Trophoblast cell (in vitro differentiated cells and primary cell): ENCODE measurements around the gene OARD1.

ENCODE experiments used
- DNase-seq, 2 donors: peaks; one replicate each; pipeline ENCODE4 v3.0.0-alpha.2; 2016
- H2AFZ ChIP-seq: 2 replicates; pipeline ENCODE4 v1.6.1; 2013; ENCODE audit warnings: low read length, moderate library complexity, mild to moderate bottlenecking; ENCODE audit not compliant: insufficient read depth, poor library complexity
- H2AK5ac ChIP-seq: 2 replicates; pipeline ENCODE4 v1.6.1; 2013; ENCODE audit warnings: mild to moderate bottlenecking, low read length
- H2BK120ac ChIP-seq: 2 replicates; pipeline ENCODE4 v1.6.1; 2013; ENCODE audit warnings: low read length, mild to moderate bottlenecking, moderate library complexity; ENCODE audit not compliant: insufficient read depth, poor library complexity
- H2BK12ac ChIP-seq: 2 replicates; pipeline ENCODE4 v1.6.1; 2013; ENCODE audit warnings: mild to moderate bottlenecking, low read length, moderate library complexity
- H2BK5ac ChIP-seq: 2 replicates; pipeline ENCODE4 v1.6.1; 2013; ENCODE audit warnings: low read length, low read depth, moderate library complexity, mild to moderate bottlenecking; ENCODE audit not compliant: poor library complexity
- H3K14ac ChIP-seq: 2 replicates; pipeline ENCODE4 v1.6.1; 2013; ENCODE audit warnings: mild to moderate bottlenecking, low read length
- H3K18ac ChIP-seq: 2 replicates; pipeline ENCODE4 v1.6.1; 2013; ENCODE audit warnings: mild to moderate bottlenecking, low read length
- H3K23ac ChIP-seq: 2 replicates; pipeline ENCODE4 v1.6.1; 2013; ENCODE audit warnings: low read length
- H3K27ac ChIP-seq: 2 replicates; pipeline ENCODE4 v1.5.1; 2013; ENCODE audit warnings: low read depth, mild to moderate bottlenecking, inconsistent platforms, low read length, moderate library complexity
- H3K27me3 ChIP-seq: 2 replicates; pipeline ENCODE4 v1.6.1; 2013; ENCODE audit warnings: inconsistent platforms, mild to moderate bottlenecking, low read length, moderate library complexity; ENCODE audit not compliant: insufficient read depth
- H3K36me3 ChIP-seq, 2 experiments: 1 replicate in 1 of 2; 2 replicates in 1 of 2; pipeline ENCODE4 v1.6.1; 2013; ENCODE audit warnings: low read length in 2 of 2, mild to moderate bottlenecking in 2 of 2, moderate library complexity in 1 of 2; ENCODE audit not compliant: insufficient read depth in 2 of 2, control insufficient read depth in 1 of 2
- H3K4ac ChIP-seq: 2 replicates; pipeline ENCODE4 v1.6.1; 2013; ENCODE audit warnings: low read depth, mild to moderate bottlenecking, low read length, moderate library complexity
- H3K4me1 ChIP-seq, 2 experiments: 1 replicate in 1 of 2; 2 replicates in 1 of 2; pipeline ENCODE4 v1.6.1; 2013; ENCODE audit warnings: low read length in 2 of 2, mild to moderate bottlenecking in 2 of 2, moderate library complexity in 1 of 2; ENCODE audit not compliant: insufficient read depth in 2 of 2, control insufficient read depth in 1 of 2
- H3K4me2 ChIP-seq: 2 replicates; pipeline ENCODE4 v1.6.1; 2013; ENCODE audit warnings: inconsistent platforms, mild to moderate bottlenecking, low read length, moderate library complexity
- H3K4me3 ChIP-seq: 2 replicates; pipeline ENCODE4 v1.5.1; 2013; ENCODE audit warnings: mild to moderate bottlenecking, low read depth, low read length, inconsistent platforms
- H3K79me1 ChIP-seq: one replicate; pipeline ENCODE4 v1.6.1; 2013; ENCODE audit warnings: low read length
- H3K79me2 ChIP-seq: 2 replicates; pipeline ENCODE4 v1.6.1; 2013; ENCODE audit warnings: low read length, mild to moderate bottlenecking; ENCODE audit not compliant: control insufficient read depth, insufficient read depth, poor library complexity
- H3K9ac ChIP-seq: 2 replicates; pipeline ENCODE4 v1.6.1; 2013; ENCODE audit warnings: mild to moderate bottlenecking, low read length
- H3K9me3 ChIP-seq: 2 replicates; pipeline ENCODE4 v1.6.1; 2013; ENCODE audit warnings: low read depth, mild to moderate bottlenecking, control low read depth, inconsistent platforms, low read length; ENCODE audit not compliant: insufficient read depth
- H4K12ac ChIP-seq: 2 replicates; pipeline ENCODE4 v1.6.1; 2013; ENCODE audit warnings: low read depth, mild to moderate bottlenecking, low read length, moderate library complexity
- H4K8ac ChIP-seq: 2 replicates; pipeline ENCODE4 v1.6.1; 2013; ENCODE audit warnings: low read depth, mild to moderate bottlenecking, low read length, moderate library complexity
- H4K91ac ChIP-seq: one replicate; pipeline ENCODE4 v1.6.1; 2013; ENCODE audit warnings: low read depth, mild to moderate bottlenecking, low read length, moderate library complexity
- WGBS: extraction: QIAGEN DNeasy Blood & Tissue Kit; methylation state at CpG from one replicate; pipeline ENCODE4 v1.1.7; 2013; ENCODE audit warnings: missing lambda C conversion rate; ENCODE audit not compliant: insufficient read length, insufficient coverage; ENCODE audit errors: extremely low coverage; 5-methylcytosine and 5-hydroxymethylcytosine counted together

OARD1 gene

GRCh38 chr6:41063884-41064285 is 8.3 kb downstream of the OARD1 start:
- Histone ChIP-seq H2BK5ac (no peak overlapping the region), H3K18ac (no peak overlapping the region), H3K79me2 (no peaks in the 10 kb centered on the region), H3K4me3 (no peak overlapping the region), H2AK5ac (peak overlapping the region; percentile 37), H2AFZ (no peak overlapping the region), H2BK120ac (no peak overlapping the region), H3K79me1 (peaks cover 5% of the 10 kb centered on the region), H3K36me3 (peaks cover 2 to 3% of the 10 kb centered on the region in 2 experiments), H3K4me1 (peaks cover 8 to 15% of the 10 kb centered on the region in 2 experiments), H3K9me3 (no peaks in the 10 kb centered on the region), H4K12ac (no peak overlapping the region), H4K8ac (peak overlapping the region; percentile 37), H3K27ac (no peak overlapping the region), H3K4ac (no peak overlapping the region), H3K27me3 (no peaks in the 10 kb centered on the region), H4K91ac (no peak overlapping the region), H3K4me2 (no peak overlapping the region), H3K9ac (no peak overlapping the region), H3K14ac (no peak overlapping the region), H2BK12ac (no peak overlapping the region), H3K23ac (no peak overlapping the region)
- DNase-seq = peak in 1 of 2 donors; percentile 18
- WGBS = no CpG with 5 or more reads among the region's 2 CpGs

GRCh38 chr6:41062056-41062455 is 10.1 kb downstream of the OARD1 start:
- Histone ChIP-seq H4K8ac (no peak overlapping the region), H3K4me3 (no peak overlapping the region), H3K79me1 (peaks cover 5% of the 10 kb centered on the region), H3K4me2 (no peak overlapping the region), H3K79me2 (no peaks in the 10 kb centered on the region), H3K27ac (no peak overlapping the region), H3K4ac (no peak overlapping the region), H3K23ac (no peak overlapping the region), H3K36me3 (peaks cover 1 to 2% of the 10 kb centered on the region in 2 experiments), H3K9ac (no peak overlapping the region), H2AFZ (no peak overlapping the region), H3K14ac (no peak overlapping the region), H3K27me3 (no peaks in the 10 kb centered on the region), H2AK5ac (no peak overlapping the region), H2BK12ac (no peak overlapping the region), H3K18ac (no peak overlapping the region), H3K9me3 (no peaks in the 10 kb centered on the region), H4K12ac (no peak overlapping the region), H2BK120ac (no peak overlapping the region), H2BK5ac (no peak overlapping the region), H4K91ac (no peak overlapping the region), H3K4me1 (peaks cover 11 to 18% of the 10 kb centered on the region in 2 experiments)
- DNase-seq = peak; percentile 73 to 93
- no CpG with 5 or more reads among the region's 1 CpG for WGBS

- no peak overlapping the region for H4K12ac ChIP-seq
- H2AK5ac ChIP-seq = no peak overlapping the region
- no peak overlapping the region for H3K9ac ChIP-seq
- H3K18ac ChIP-seq = no peak overlapping the region
- no peak overlapping the region for H2AFZ ChIP-seq
- no peak overlapping the region for H2BK120ac ChIP-seq
- no peaks in the 10 kb centered on the region for H3K27me3 ChIP-seq
- H4K91ac ChIP-seq = no peak overlapping the region
- H4K8ac ChIP-seq = no peak overlapping the region
- H3K4me1 ChIP-seq = peaks cover 11 to 18% of the 10 kb centered on the region in 2 experiments
- H3K36me3 ChIP-seq = peaks cover 1 to 2% of the 10 kb centered on the region in 2 experiments
- H3K4me2 ChIP-seq = no peak overlapping the region
- peaks cover 5% of the 10 kb centered on the region for H3K79me1 ChIP-seq
- WGBS = no CpG with 5 or more reads among the region's 13 CpGs
- H3K27ac ChIP-seq = no peak overlapping the region
- no peak overlapping the region for H3K4me3 ChIP-seq
- H3K79me2 ChIP-seq = no peaks in the 10 kb centered on the region
- H3K4ac ChIP-seq = no peak overlapping the region
- peak; percentile 46 to 72 for DNase-seq
- no peak overlapping the region for H3K23ac ChIP-seq
- H3K14ac ChIP-seq = no peak overlapping the region
- H2BK12ac ChIP-seq = no peak overlapping the region
- H3K9me3 ChIP-seq = no peaks in the 10 kb centered on the region
- no peak overlapping the region for H2BK5ac ChIP-seq
These were observed 10.9 kb downstream of the OARD1 start for GRCh38 chr6:41061196-41061726.

- Histone ChIP-seq H3K27me3 (no peaks in the 10 kb centered on the region), H4K8ac (no peak overlapping the region), H3K79me1 (peaks cover 5% of the 10 kb centered on the region), H3K4me1 (peaks cover 11 to 18% of the 10 kb centered on the region in 2 experiments), H2BK5ac (peak overlapping the region; percentile 6), H2BK120ac (peak overlapping the region; percentile 10), H3K23ac (no peak overlapping the region), H3K4me3 (no peak overlapping the region), H3K36me3 (peaks cover 0 to 2% of the 10 kb centered on the region in 2 experiments), H3K4me2 (no peak overlapping the region), H3K4ac (no peak overlapping the region), H3K14ac (no peak overlapping the region), H3K18ac (no peak overlapping the region), H2BK12ac (peak overlapping the region; percentile 10), H3K79me2 (no peaks in the 10 kb centered on the region), H2AFZ (no peak overlapping the region), H3K27ac (peak overlapping the region; percentile 1), H4K12ac (no peak overlapping the region), H2AK5ac (no peak overlapping the region), H3K9me3 (no peaks in the 10 kb centered on the region), H3K9ac (no peak overlapping the region), H4K91ac (peak overlapping the region; percentile 16)
- no CpG with 5 or more reads among the region's 1 CpG for WGBS
- DNase-seq = peak; percentile 74 to 83
These were observed 12.6 kb downstream of the OARD1 start for GRCh38 chr6:41059556-41059955.
